ENCODE measurements around the gene CDK13.

Gene CDK13

DNA sequence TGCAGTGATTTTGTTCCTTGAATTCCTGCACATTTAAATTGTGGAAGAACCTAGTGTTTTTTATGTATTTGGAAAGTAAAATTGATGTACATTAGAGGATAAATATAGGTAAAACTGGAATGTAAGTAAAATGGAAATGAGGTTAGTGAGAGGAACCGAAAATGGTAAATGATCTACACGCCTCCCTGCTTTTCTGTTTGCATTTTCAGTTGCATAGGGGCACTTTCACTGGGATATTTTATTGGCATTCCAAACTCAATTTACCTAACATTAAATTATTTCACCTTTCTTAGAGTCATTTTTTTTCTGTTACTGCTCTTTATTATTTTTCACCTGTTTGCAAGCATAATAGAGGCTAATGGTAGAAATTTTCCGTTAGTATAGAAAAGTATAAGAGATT lies 8.0 kb downstream of the CDK13 start:
- H3K4me3 ChIP-seq, result no peak overlapping the region
- no peak for TF ChIP-seq CTCF (IDR thresholded peaks at IDR 0.05)
- DNase-seq (ENCODE audit: low spot score), result no peak
- no peak overlapping the region for H3K27ac ChIP-seq

DNA sequence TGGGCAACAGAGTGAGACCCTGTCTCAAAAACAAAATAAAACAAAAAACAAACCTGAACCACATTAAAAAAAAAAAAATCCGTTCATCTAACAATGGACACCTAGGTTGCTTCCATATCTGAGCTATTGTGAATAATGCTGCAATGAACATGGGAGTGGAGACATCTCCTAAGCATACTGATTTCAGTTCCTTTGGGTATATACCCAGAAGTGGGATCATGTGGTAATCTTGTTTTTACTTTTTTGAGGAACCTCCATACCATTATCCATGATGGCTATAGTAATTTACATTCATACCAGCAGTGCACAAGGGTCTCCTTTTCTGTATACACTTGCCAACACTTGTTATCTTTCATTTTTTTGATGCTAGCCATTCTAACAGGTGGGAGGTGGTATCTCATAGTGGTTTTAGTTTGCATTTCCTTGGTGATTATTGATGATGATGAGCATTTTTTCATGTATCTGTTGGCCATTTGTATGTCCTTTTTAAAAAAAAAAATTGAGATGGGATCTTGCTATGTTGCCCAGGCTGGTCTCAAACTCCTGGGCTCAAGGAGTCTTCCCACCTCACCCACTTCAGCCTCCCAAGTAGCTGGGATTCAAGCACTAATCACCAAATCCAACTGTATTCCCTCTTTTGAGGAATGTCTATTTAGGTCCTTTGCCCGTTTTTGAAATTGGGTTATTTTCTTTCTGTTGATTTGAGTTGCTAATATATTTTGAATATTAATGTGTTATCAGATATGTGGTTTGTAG lies 17.5 kb downstream of the CDK13 start:
- Histone ChIP-seq H3K27ac (no peak overlapping the region), H3K4me3 (no peak overlapping the region)
- TF ChIP-seq CTCF (IDR thresholded peaks at IDR 0.05), result no peak
- DNase-seq (ENCODE audit: low spot score), result no peak

- Histone ChIP-seq H3K4me3 (no peak overlapping the region), H3K27ac (no peak overlapping the region)
- no peak for DNase-seq (ENCODE audit: low spot score)
- TF ChIP-seq CTCF (IDR thresholded peaks at IDR 0.05), result no peak
Observed at GRCh38 chr7:39969431-39969830, 19.4 kb downstream of the CDK13 start.

DNA sequence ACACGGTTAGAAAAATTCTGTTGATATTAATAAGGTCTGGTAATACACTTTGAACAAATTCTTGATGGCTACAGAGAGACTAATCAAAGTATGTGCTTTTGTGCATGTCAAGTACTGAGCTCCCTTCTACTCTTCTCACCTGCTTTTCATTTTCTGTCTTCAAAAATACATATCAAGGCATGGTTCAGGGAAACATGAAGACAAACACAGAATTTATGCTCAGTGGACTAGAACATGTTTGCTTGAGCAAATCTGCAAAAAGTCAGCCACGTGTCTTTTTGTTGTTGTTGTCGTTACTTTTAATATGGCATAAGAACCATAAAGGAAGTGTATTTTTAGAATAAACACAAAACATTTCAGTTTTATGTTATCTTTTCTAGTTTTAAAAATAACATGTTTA lies 21.9 kb downstream of the CDK13 start:
- DNase-seq (ENCODE audit: low spot score), result no peak
- no peak for TF ChIP-seq CTCF (IDR thresholded peaks at IDR 0.05)
- Histone ChIP-seq H3K4me3 (no peak overlapping the region), H3K27ac (no peak overlapping the region)

DNA sequence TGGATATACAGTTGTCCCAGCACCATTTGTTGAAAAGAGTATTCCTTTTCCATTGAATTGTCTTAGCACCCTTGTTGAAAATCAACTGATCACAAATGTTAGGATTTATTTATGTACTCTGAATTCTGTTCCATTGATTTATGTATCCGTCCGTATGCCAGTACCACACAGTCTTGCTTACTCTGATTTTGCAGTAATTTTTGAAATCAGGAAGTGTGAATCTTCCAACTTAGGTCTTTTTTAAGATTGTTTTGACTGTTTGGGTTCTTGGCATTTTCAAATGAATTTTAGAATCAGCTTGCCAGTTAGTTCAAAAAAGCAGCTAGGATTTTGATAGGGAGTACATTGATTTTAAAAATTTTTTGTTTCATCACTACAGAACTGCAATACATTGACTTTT lies 23.7 kb downstream of the CDK13 start:
- H3K4me3 ChIP-seq, result no peak overlapping the region
- no peak for DNase-seq (ENCODE audit: low spot score)
- TF ChIP-seq CTCF (IDR thresholded peaks at IDR 0.05), result no peak
- no peak overlapping the region for H3K27ac ChIP-seq

GRCh38 chr7:39978230-39978934 lies 28.3 kb downstream of the CDK13 start:
- Histone ChIP-seq H3K4me3 (no peak overlapping the region), H3K27ac (no peak overlapping the region)
- DNase-seq (ENCODE audit: low spot score), result no peak
- no peak for TF ChIP-seq CTCF (IDR thresholded peaks at IDR 0.05)

Data from coronary artery (tissue), 2 donors.